Dedifferentiated amniotic fluid mesenchymal stem cell (primary cell): Measurements from ENCODE around the gene RPH3AL.
"Not testable (repeated sequence)": the region's sequence is repeated elsewhere in the genome, so short reads cannot be mapped to it uniquely, and the experiment has no call there.

Experiments used
- DNase-seq: peaks from one replicate; pipeline ENCODE4 v3.0.0-alpha.2; 2016; ENCODE audit errors: extremely low spot score

The RPH3AL gene

GRCh38 chr17:320139-320538, 32.5 kb downstream of the RPH3AL start:
- no peak for DNase-seq

- no peak for DNase-seq
Observed at GRCh38 chr17:319266-319665, 33.3 kb downstream of the RPH3AL start.

GRCh38 chr17:317070-317469, 35.5 kb downstream of the RPH3AL start:
- not testable (repeated sequence) for DNase-seq

- not testable (repeated sequence) for DNase-seq
Observed at GRCh38 chr17:315399-315798, 37.2 kb downstream of the RPH3AL start.

GRCh38 chr17:314614-314944, 38.0 kb downstream of the RPH3AL start:
- DNase-seq, result not testable (repeated sequence)

GRCh38 chr17:313911-314613, 38.5 kb downstream of the RPH3AL start:
- no peak for DNase-seq

GRCh38 chr17:313231-313630, 39.4 kb downstream of the RPH3AL start:
- no peak for DNase-seq

- no peak for DNase-seq
Observed at GRCh38 chr17:312476-313148, 40.0 kb downstream of the RPH3AL start.

GRCh38 chr17:311119-311782, 41.4 kb downstream of the RPH3AL start:
- no peak for DNase-seq

- no peak for DNase-seq
Observed at GRCh38 chr17:310111-311010, 42.2 kb downstream of the RPH3AL start.

- DNase-seq, result no peak
Observed at GRCh38 chr17:309361-309888, 43.2 kb downstream of the RPH3AL start.

- DNase-seq, result no peak
Observed at GRCh38 chr17:307741-308507, 44.7 kb downstream of the RPH3AL start.

GRCh38 chr17:307295-307691, 45.3 kb downstream of the RPH3AL start:
- DNase-seq, result no peak

- no peak for DNase-seq
Observed at GRCh38 chr17:306536-307294, 45.9 kb downstream of the RPH3AL start.

- no peak for DNase-seq
Observed at GRCh38 chr17:306116-306515, 46.5 kb downstream of the RPH3AL start.

GRCh38 chr17:305090-305976, 47.3 kb downstream of the RPH3AL start:
- DNase-seq, result no peak

- DNase-seq, result no peak
Observed at GRCh38 chr17:304461-304860, 48.1 kb downstream of the RPH3AL start.

- no peak for DNase-seq
Observed at GRCh38 chr17:303168-303567, 49.4 kb downstream of the RPH3AL start.

GRCh38 chr17:302300-302698, 50.3 kb downstream of the RPH3AL start:
- DNase-seq, result no peak
